HCT116 (cell line): ENCODE results near the gene CYB5RL. TPM values are rescaled to one million over a fixed set of nuclear protein-coding genes. Genes with fewer than 3 reads are reported as not detected.

ENCODE experiments used
- ATAC-seq: fragments of 200-7000 bp; cut with Tn5 transposase; 2 replicates; pipeline ENCODE4 v1.9.1; 2020; ENCODE audit warnings: mild to moderate bottlenecking, moderate library complexity
- BruUV-seq: library from RNA; stranded (reverse); fragments of 400-500 nt; replicated peaks from 2 replicates; lab custom pipeline; 2021; lab: Mats Ljungman, UMichigan
- CTCF ChIA-PET: fragments of 300-600 bp; sonication (Branson Sonifier 250); formaldehyde crosslinking; loops from one replicate; lab custom pipeline; 2021; ENCODE audit warnings: antibody characterized with exemption; lab: Charles Lee
- POLR2A ChIA-PET: fragments of 300-600, 350-600 bp; sonication (Branson Sonifier 250); formaldehyde crosslinking; loops from one replicate; lab custom pipeline; 2021; ENCODE audit warnings: antibody characterized with exemption; lab: Charles Lee
- RAD21 ChIA-PET, 2 experiments: fragments of 300-600 bp; sonication (Branson Sonifier 250); formaldehyde crosslinking; loops; one replicate each; lab custom pipeline; 2023; ENCODE audit warnings: low total read pairs in 2 of 2; ENCODE audit not compliant: uncharacterized antibody in 2 of 2, unreplicated experiment in 2 of 2, low non-redundant PET in 1 of 2; lab: Charles Lee
- DNase-seq: peaks from one replicate; pipeline ENCODE4 v3.0.0-alpha.2; 2010; ENCODE audit warnings: low read depth, low spot score
- H2AFZ ChIP-seq: fragments of 200-600 bp; shearing (Covaris generic), sonication (generic); 2 replicates; pipeline ENCODE4 v1.6.1; 2017; ENCODE audit warnings: low read depth, mixed run types, mixed read lengths, antibody characterized with exemption, low read length; ENCODE audit not compliant: poor library complexity, severe bottlenecking
- H3K27ac ChIP-seq: 2 replicates; pipeline ENCODE4 v1.5.1; 2012; ENCODE audit warnings: low read depth, low read length
- H3K27me3 ChIP-seq: fragments of 200-600 bp; sonication (generic); 2 replicates; pipeline ENCODE4 v1.6.1; 2016; ENCODE audit warnings: mixed run types, low read length, mixed read lengths; ENCODE audit not compliant: insufficient read depth
- H3K36me3 ChIP-seq, 2 experiments: fragments of 200-500 bp in 1 of 2; fragments of 200-600 bp in 1 of 2; sonication (Bioruptor generic) in 1 of 2; sonication (generic) in 1 of 2; 2 replicates each; pipeline versions ENCODE4 v1.5.1 to v1.6.1; 2014 to 2016; ENCODE audit warnings: low read length in 2 of 2, inconsistent platforms in 1 of 2, mixed read lengths in 1 of 2, mixed run types in 1 of 2; ENCODE audit not compliant: insufficient read depth in 2 of 2, control insufficient read depth in 1 of 2
- H3K4me1 ChIP-seq, 2 experiments: fragments of 200-600 bp in 1 of 2; sonication (generic) in 1 of 2; 2 replicates each; pipeline versions ENCODE4 v1.5.1 to v1.6.1; 2012 to 2017; ENCODE audit warnings: low read length in 2 of 2, inconsistent platforms in 1 of 2, mild to moderate bottlenecking in 1 of 2, mixed read lengths in 1 of 2, mixed run types in 1 of 2, moderate library complexity in 1 of 2; ENCODE audit not compliant: insufficient read depth in 2 of 2, control insufficient read depth in 1 of 2
- H3K4me2 ChIP-seq: fragments of 200-600 bp; sonication (generic); 2 replicates; pipeline ENCODE4 v1.6.1; 2017; ENCODE audit warnings: mixed run types, low read length, mixed read lengths
- H3K4me3 ChIP-seq, 2 experiments: fragments of 200-600 bp in 1 of 2; sonication (generic) in 1 of 2; replicated peaks in 1 of 2; 2 replicates each; pipeline ENCODE4 v1.5.1; 2011 to 2016; ENCODE audit warnings: low read length in 2 of 2, control low read depth in 1 of 2, low read depth in 1 of 2, mild to moderate bottlenecking in 1 of 2, mixed read lengths in 1 of 2, mixed run types in 1 of 2
- H3K79me2 ChIP-seq: fragments of 200-600 bp; sonication (generic); 2 replicates; pipeline ENCODE4 v1.6.1; 2017; ENCODE audit warnings: mild to moderate bottlenecking, mixed run types, low read length, moderate library complexity, mixed read lengths; ENCODE audit not compliant: insufficient read depth
- H3K9ac ChIP-seq: fragments of 200-600 bp; sonication (generic); 2 replicates; pipeline ENCODE4 v1.6.1; 2016; ENCODE audit warnings: low read length, mixed read lengths
- H3K9me2 ChIP-seq: fragments of 200-600 bp; sonication (generic), shearing (Covaris generic); 2 replicates; pipeline ENCODE4 v1.6.1; 2017; ENCODE audit warnings: mixed run types, mild to moderate bottlenecking, moderate library complexity; ENCODE audit not compliant: insufficient read depth
- H3K9me3 ChIP-seq, 2 experiments: fragments of 200-500 bp in 1 of 2; fragments of 200-600 bp in 1 of 2; sonication (Bioruptor generic) in 1 of 2; sonication (generic) in 1 of 2; 2 replicates each; pipeline ENCODE4 v1.6.1; 2014 to 2017; ENCODE audit warnings: low read length in 2 of 2, mixed read lengths in 2 of 2, inconsistent platforms in 1 of 2, low read depth in 1 of 2, mild to moderate bottlenecking in 1 of 2, mixed run types in 1 of 2, moderate library complexity in 1 of 2; ENCODE audit not compliant: control insufficient read depth in 1 of 2, insufficient read depth in 1 of 2
- H4K20me1 ChIP-seq: fragments of 200-600 bp; sonication (generic), shearing (Covaris generic); 2 replicates; pipeline ENCODE4 v1.6.1; 2017; ENCODE audit warnings: mixed run types, mild to moderate bottlenecking, moderate library complexity; ENCODE audit not compliant: insufficient read depth
- CTCF ChIP-seq, 3 experiments: fragments of 200-600 bp in 1 of 3; sonication (generic) in 1 of 3; IDR thresholded peaks in 2 of 3; conservative IDR thresholded peaks in 1 of 3; 2 replicates each; pipeline ENCODE4 v1.5.1; 2012 to 2017; ENCODE audit warnings: low read depth in 2 of 3, low read length in 2 of 3, antibody characterized with exemption in 1 of 3, borderline replicate concordance in 1 of 3, control low read depth in 1 of 3, mild to moderate bottlenecking in 1 of 3, mixed read lengths in 1 of 3, mixed run types in 1 of 3, moderate library complexity in 1 of 3; ENCODE audit not compliant: insufficient read depth in 1 of 3
- ELF1 ChIP-seq: IDR thresholded peaks from 2 replicates; pipeline ENCODE4 v1.6.1; 2012; ENCODE audit warnings: low read depth, borderline replicate concordance
- JUND ChIP-seq: IDR thresholded peaks from 2 replicates; pipeline ENCODE4 v1.6.1; 2012
- ZBTB33 ChIP-seq: IDR thresholded peaks from 2 replicates; pipeline ENCODE4 v1.6.1; 2011; ENCODE audit warnings: mild to moderate bottlenecking, low read length, moderate library complexity; ENCODE audit not compliant: insufficient replicate concordance; ENCODE audit errors: extremely low read depth
- intact Hi-C: fragments of 100-400 bp; cut with micrococcal nuclease; formaldehyde crosslinking; loops from 2 replicates; pipeline ENCODE4 v1.10.0; 2022
- total RNA-seq: library from RNA; stranded (reverse); gene quantifications from one replicate; pipeline ENCODE4 v1.2.1, GENCODE V29; 2021; ENCODE audit not compliant: unreplicated experiment

CYB5RL gene
- total RNA-seq, 1 experiment from 2014 or later, result 11.7 TPM

- CTCF ChIA-PET, result no interaction called here
- Histone ChIP-seq H3K9me3 (no peaks in the 10 kb centered on the region), H3K9me2 (no peaks in the 10 kb centered on the region)
- TF ChIP-seq ZBTB33, result no peak
- TF ChIP-seq, all 23 proteins: peak for 0
- DNase-seq, result no peak
- Histone ChIP-seq H3K27me3 (no peaks in the 10 kb centered on the region), H4K20me1 (no peaks in the 10 kb centered on the region), H3K36me3 (peaks cover 23 to 25% of the 10 kb centered on the region in 2 experiments), H3K4me3 (no peak overlapping the region), H3K27ac (no peak overlapping the region), H3K4me2 (no peak overlapping the region), H2AFZ (no peak overlapping the region), H3K9ac (no peak overlapping the region), H3K79me2 (no peaks in the 10 kb centered on the region), H3K4me1 (no peaks in the 10 kb centered on the region)
- ChIA-PET RAD21 (no interaction called here), POLR2A (no interaction called here)
- no TSS peak for BruUV-seq
- no peak for ATAC-seq
- intact Hi-C loops, result no loop called here
These were observed 21.4 kb upstream of the CYB5RL start for GRCh38 chr1:54221113-54221834.

GRCh38 chr1:54220004-54220811 lies 20.4 kb upstream of the CYB5RL start:
- Histone ChIP-seq H3K4me3 (no peak overlapping the region), H3K27ac (no peak overlapping the region), H2AFZ (no peak overlapping the region), H3K4me1 (no peaks in the 10 kb centered on the region), H3K36me3 (peaks cover 33 to 35% of the 10 kb centered on the region in 2 experiments)
- no peak for ATAC-seq
- BruUV-seq, result no TSS peak
- POLR2A ChIA-PET, result no interaction called here
- CTCF ChIA-PET, result no interaction called here
- TF ChIP-seq JUND (no peak), ELF1 (no peak), CTCF (IDR thresholded peaks at IDR 0.05 in 2 of 3, conservative IDR thresholded peaks at IDR 0.05 in 1 of 3; ENCODE audit: borderline replicate concordance in 1 of 3, insufficient read depth in 1 of 3, low read depth in 2 of 3, low read length in 2 of 3) (no peak)
- TF ChIP-seq, all 23 proteins: peak for 0
- Histone ChIP-seq H3K9me3 (no peaks in the 10 kb centered on the region), H3K9ac (no peak overlapping the region), H3K79me2 (peaks cover 3% of the 10 kb centered on the region; the same call in 1 of the 2 replicates), H4K20me1 (no peaks in the 10 kb centered on the region), H3K4me2 (no peak overlapping the region), H3K27me3 (no peaks in the 10 kb centered on the region), H3K9me2 (no peaks in the 10 kb centered on the region)
- RAD21 ChIA-PET, result no interaction called here
- no peak for DNase-seq
- intact Hi-C loops, result no loop called here
